CD4-positive, CD25-positive, alpha-beta regulatory T cell (primary cell): ENCODE measurements around the gene SERPINB11. TPM values are rescaled to one million over a fixed set of nuclear protein-coding genes. Genes with fewer than 3 reads are reported as not detected.

Experiments used
- ATAC-seq, 2 donors: fragments of 150-1000 bp; cut with Tn5 transposase; one replicate each; pipeline ENCODE4 v1.10.0; 2021; ENCODE audit warnings: low read depth in 2 of 2, moderate number of reproducible peaks in 2 of 2, moderate library complexity in 1 of 2
- DNase-seq, 3 donors: peaks; one replicate each; pipeline versions ENCODE4 v3.0.0 to v3.0.0-alpha.2; 2012 to 2022; ENCODE audit warnings: mixed read lengths in 1 of 3
- H3K27ac ChIP-seq: one replicate; pipeline ENCODE4 v1.7.0; 2013; ENCODE audit warnings: mild to moderate bottlenecking, low read length; ENCODE audit not compliant: insufficient read depth, poor library complexity, severe bottlenecking
- H3K27me3 ChIP-seq: one replicate; pipeline ENCODE4 v1.7.0; 2013; ENCODE audit warnings: low read length; ENCODE audit not compliant: control insufficient read depth, insufficient read depth
- H3K36me3 ChIP-seq: one replicate; pipeline ENCODE4 v1.7.0; 2013; ENCODE audit warnings: mild to moderate bottlenecking, low read length, moderate library complexity; ENCODE audit not compliant: control insufficient read depth, insufficient read depth
- H3K4me1 ChIP-seq: 2 replicates; pipeline ENCODE4 v1.7.0; 2013; ENCODE audit warnings: mild to moderate bottlenecking, low read length; ENCODE audit not compliant: insufficient read depth, control insufficient read depth, poor library complexity, severe bottlenecking
- H3K4me3 ChIP-seq: one replicate; pipeline ENCODE4 v1.7.0; 2013; ENCODE audit warnings: low read depth, mild to moderate bottlenecking, low read length, moderate library complexity
- H3K9me3 ChIP-seq, 2 experiments: 1 replicate in 1 of 2; 2 replicates in 1 of 2; pipeline ENCODE4 v1.7.0; 2013; ENCODE audit warnings: low read length in 2 of 2, mild to moderate bottlenecking in 1 of 2, moderate library complexity in 1 of 2; ENCODE audit not compliant: control insufficient read depth in 2 of 2
- H3K27ac Mint-ChIP-seq, 3 donors: one replicate each; pipeline ENCODE4 v1.8.0; 2020 to 2022; ENCODE audit warnings: mild to moderate bottlenecking in 3 of 3, mixed read lengths in 3 of 3, moderate library complexity in 2 of 3
- H3K27me3 Mint-ChIP-seq: one replicate; pipeline ENCODE4 v1.8.0; 2022; ENCODE audit warnings: mild to moderate bottlenecking, mixed read lengths
- H3K36me3 Mint-ChIP-seq: one replicate; pipeline ENCODE4 v1.8.0; 2020; ENCODE audit warnings: mixed read lengths
- H3K4me1 Mint-ChIP-seq, 4 donors: one replicate each; pipeline ENCODE4 v1.8.0; 2020 to 2022; ENCODE audit warnings: mixed read lengths in 4 of 4, mild to moderate bottlenecking in 1 of 4
- H3K4me3 Mint-ChIP-seq, 4 donors: one replicate each; pipeline ENCODE4 v1.8.0; 2020 to 2022; ENCODE audit warnings: mild to moderate bottlenecking in 4 of 4, mixed read lengths in 4 of 4, moderate library complexity in 3 of 4
- H3K9me3 Mint-ChIP-seq, 7 donors: one replicate each; pipeline ENCODE4 v1.8.0; 2020 to 2022; ENCODE audit warnings: mixed read lengths in 7 of 7, mild to moderate bottlenecking in 3 of 7, moderate library complexity in 2 of 7
- polyA plus RNA-seq, 4 donors: library from polyadenylated mRNA; unstranded; fragments of 300-500 nt; fragmentation: Illumina TruSeq; gene quantifications; one replicate each; pipeline ENCODE4 v1.2.3, GENCODE V29; 2021
- total RNA-seq: library from RNA; stranded (reverse); gene quantifications from one replicate; pipeline ENCODE4 v1.2.3, GENCODE V29; 2022

SERPINB11 gene
- total and polyA plus RNA-seq, 5 donors from 2014 or later: not detected

DNA sequence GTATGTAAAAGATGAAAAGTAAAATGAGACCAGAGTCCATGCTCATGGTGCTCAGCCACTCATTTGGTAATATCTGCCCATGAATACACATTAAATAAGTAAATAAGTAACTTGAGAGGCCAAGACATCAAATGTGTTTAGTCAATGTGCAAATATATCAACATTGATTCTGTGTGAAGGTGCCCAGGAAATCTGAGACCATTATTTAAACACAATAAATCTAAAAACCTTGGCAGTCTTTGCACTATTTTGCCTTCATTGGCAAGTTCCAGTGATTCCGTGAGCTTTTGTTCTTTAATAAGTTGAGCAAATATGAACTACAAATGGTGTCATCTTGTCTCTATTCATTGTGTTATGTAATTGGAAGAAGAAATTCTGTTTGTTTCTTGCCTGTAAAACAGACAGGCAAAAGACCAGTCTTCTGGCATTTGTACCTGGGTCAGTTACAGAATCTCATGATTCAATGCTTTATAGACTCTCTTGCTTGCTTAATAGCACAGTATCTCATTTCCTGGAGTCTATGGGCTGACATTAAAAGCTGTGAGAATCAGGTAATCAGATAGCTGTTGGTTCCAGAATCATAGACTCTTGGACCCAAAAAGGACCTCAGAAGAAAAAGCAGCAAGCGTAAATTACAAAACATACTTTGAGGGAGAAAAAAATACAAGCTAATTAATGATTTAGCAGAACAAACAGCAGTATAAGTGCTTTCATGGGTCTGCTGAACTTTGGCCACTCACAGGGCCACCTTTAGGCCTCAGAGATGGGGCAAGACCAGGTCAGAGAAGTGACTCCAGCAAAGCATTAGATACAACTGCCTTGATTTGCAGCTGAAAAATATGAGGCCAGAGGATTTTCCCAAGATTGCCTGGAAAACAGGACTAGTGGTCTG, 21.1 kb upstream of the SERPINB11 start:
- DNase-seq: no peak

DNA sequence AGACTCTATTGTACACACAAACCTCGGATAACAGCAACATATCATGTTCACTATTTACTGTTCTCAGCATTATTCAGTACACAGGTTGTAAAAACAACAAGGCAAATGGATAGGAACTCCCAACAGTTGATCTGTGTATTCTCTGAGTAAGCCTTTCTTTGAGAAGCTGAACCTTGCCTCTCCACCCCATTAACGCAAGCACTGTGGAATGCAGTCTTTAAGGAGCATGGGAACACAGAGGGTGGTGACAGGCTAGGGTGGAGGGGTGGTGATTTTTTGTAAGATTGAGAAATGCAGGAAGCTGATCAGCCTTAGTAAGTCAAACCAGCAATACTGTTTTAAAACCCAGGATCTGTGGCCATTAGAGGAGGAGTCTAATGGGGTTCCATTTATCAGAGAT, 19.6 kb upstream of the SERPINB11 start:
- H3K27ac ChIP-seq: no peak overlapping the region
- Mint-ChIP-seq H3K27ac (no peak overlapping the region), H3K27me3 (no peaks in the 10 kb centered on the region), H3K4me1 (no peaks in the 10 kb centered on the region), H3K4me3 (no peak overlapping the region), H3K9me3 (peaks cover 0 to 10% (median 4%) of the 10 kb centered on the region in 7 donors), H3K36me3 (no peaks in the 10 kb centered on the region)
- DNase-seq (no peak), ATAC-seq (no peak)
- H3K9me3 ChIP-seq: no peaks in the 10 kb centered on the region
- no peaks in the 10 kb centered on the region for H3K4me1 ChIP-seq
- no peaks in the 10 kb centered on the region for H3K27me3 ChIP-seq
- H3K4me3 ChIP-seq: no peak overlapping the region
- no peaks in the 10 kb centered on the region for H3K36me3 ChIP-seq

More for the DNA sequence above, 21.1 kb upstream of the SERPINB11 start:
- no peaks in the 10 kb centered on the region for H3K36me3 ChIP-seq
- H3K9me3 Mint-ChIP-seq: peaks cover 0 to 7% (median 3%) of the 10 kb centered on the region in 7 donors
- H3K27me3 Mint-ChIP-seq: no peaks in the 10 kb centered on the region
- no peak for ATAC-seq
- no peak overlapping the region for H3K27ac Mint-ChIP-seq
- no peak overlapping the region for H3K4me3 ChIP-seq
- H3K36me3 Mint-ChIP-seq: no peaks in the 10 kb centered on the region
- no peak overlapping the region for H3K4me3 Mint-ChIP-seq
- no peaks in the 10 kb centered on the region for H3K9me3 ChIP-seq
- H3K27me3 ChIP-seq: no peaks in the 10 kb centered on the region
- H3K4me1 ChIP-seq: no peaks in the 10 kb centered on the region
- no peak overlapping the region for H3K27ac ChIP-seq
- no peaks in the 10 kb centered on the region for H3K4me1 Mint-ChIP-seq

DNA sequence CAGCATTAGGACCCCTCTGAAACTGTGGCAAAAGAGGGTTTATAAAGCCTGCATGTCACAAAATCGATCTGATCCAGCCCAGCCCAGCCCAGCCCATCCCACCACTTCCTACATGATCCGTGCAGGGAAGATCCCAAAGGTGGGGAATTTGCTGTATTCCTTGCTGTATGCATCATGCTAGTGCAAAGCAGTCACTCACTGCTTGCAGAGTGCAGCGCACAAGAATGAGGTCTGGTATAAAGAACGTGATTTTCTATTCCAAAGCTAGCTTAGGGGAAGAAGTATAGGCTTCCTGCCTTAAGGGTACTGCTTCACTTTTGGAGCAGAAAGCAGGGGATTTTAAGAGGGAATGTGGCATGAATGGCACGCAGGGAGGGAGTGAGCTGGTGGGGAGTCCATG, 18.9 kb upstream of the SERPINB11 start:
- H3K27me3 ChIP-seq: no peaks in the 10 kb centered on the region
- no peak for DNase-seq
- no peak for ATAC-seq
- H3K9me3 ChIP-seq: no peaks in the 10 kb centered on the region
- H3K4me1 Mint-ChIP-seq: no peaks in the 10 kb centered on the region
- no peak overlapping the region for H3K4me3 Mint-ChIP-seq
- no peaks in the 10 kb centered on the region for H3K36me3 ChIP-seq
- no peaks in the 10 kb centered on the region for H3K36me3 Mint-ChIP-seq
- peaks cover 0 to 10% (median 4%) of the 10 kb centered on the region in 7 donors for H3K9me3 Mint-ChIP-seq
- H3K27me3 Mint-ChIP-seq: no peaks in the 10 kb centered on the region
- H3K4me1 ChIP-seq: no peaks in the 10 kb centered on the region
- no peak overlapping the region for H3K27ac Mint-ChIP-seq
- H3K27ac ChIP-seq: no peak overlapping the region
- H3K4me3 ChIP-seq: no peak overlapping the region

DNA sequence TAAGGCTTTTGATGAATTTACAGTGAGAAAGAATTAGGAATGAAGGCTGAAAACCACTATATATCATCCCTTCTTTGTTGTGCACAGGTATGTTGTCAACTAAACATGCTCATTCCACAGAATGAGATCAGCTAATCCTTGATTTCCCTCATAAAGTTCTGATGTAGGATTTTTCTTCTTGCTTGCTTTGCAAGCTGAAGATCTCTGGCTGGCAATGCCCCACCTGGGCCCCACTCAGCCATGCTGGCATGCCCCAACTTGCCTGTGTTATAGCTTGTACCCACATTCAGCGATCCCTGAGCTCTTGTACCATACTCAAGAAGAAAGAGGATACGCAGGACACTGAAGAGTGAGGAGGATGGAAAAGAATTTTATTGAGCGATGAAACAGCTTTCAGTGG, 18.0 kb upstream of the SERPINB11 start:
- H3K36me3 ChIP-seq: no peaks in the 10 kb centered on the region
- no peaks in the 10 kb centered on the region for H3K27me3 ChIP-seq
- Mint-ChIP-seq H3K36me3 (no peaks in the 10 kb centered on the region), H3K27me3 (no peaks in the 10 kb centered on the region), H3K9me3 (peaks cover 0 to 10% (median 4%) of the 10 kb centered on the region in 7 donors), H3K4me1 (no peaks in the 10 kb centered on the region), H3K27ac (no peak overlapping the region), H3K4me3 (no peak overlapping the region)
- ATAC-seq (no peak), DNase-seq (no peak)
- H3K4me1 ChIP-seq: no peaks in the 10 kb centered on the region
- no peaks in the 10 kb centered on the region for H3K9me3 ChIP-seq
- H3K27ac ChIP-seq: no peak overlapping the region
- no peak overlapping the region for H3K4me3 ChIP-seq

DNA sequence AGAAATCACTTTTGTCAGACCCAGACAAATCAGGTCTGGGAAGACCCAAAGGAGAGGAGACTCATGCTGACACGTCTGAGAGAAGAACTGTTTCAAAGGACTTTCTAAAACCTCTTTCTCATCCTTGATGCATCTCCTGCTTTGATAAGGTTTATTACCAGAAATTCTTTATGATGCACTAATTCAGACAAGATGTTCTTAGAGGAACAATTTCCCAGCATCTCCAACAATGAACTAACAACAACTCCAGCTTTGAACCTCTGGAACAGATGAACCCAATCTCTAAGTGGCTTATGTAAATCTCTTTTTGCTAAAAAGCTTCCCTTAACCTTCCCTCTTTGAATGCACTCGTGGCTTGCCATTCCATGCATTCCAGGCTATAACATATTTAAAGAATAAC, 15.9 kb upstream of the SERPINB11 start:
- Mint-ChIP-seq H3K4me3 (no peak overlapping the region), H3K4me1 (no peaks in the 10 kb centered on the region), H3K9me3 (peaks cover 0 to 12% (median 7%) of the 10 kb centered on the region in 7 donors), H3K27ac (no peak overlapping the region), H3K27me3 (peaks cover 4% of the 10 kb centered on the region), H3K36me3 (no peaks in the 10 kb centered on the region)
- Histone ChIP-seq H3K9me3 (peaks cover 0 to 1% of the 10 kb centered on the region in 2 experiments), H3K36me3 (no peaks in the 10 kb centered on the region), H3K4me1 (no peaks in the 10 kb centered on the region), H3K27me3 (no peaks in the 10 kb centered on the region), H3K4me3 (no peak overlapping the region), H3K27ac (no peak overlapping the region)
- DNase-seq (no peak), ATAC-seq (no peak)

DNA sequence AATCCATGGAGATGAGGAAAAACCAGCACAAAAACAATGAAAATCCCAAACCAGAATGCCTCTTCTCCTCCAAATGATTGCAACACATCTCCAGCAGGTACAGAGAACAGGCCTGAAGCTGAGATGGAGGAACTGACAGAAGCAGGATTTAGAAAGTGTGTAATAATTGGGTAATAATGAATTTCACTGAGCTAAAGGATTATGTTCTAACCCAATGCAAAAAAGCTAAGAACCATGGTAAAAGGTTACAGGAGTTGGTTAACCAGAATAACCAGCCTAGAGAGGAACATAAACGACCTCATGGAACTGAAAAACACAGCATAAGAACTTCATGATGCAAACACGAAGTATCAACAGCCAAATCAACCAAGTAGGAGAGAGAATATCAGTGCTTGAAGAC, 13.7 kb upstream of the SERPINB11 start:
- Histone ChIP-seq H3K36me3 (no peaks in the 10 kb centered on the region), H3K4me1 (no peaks in the 10 kb centered on the region), H3K27me3 (no peaks in the 10 kb centered on the region), H3K27ac (no peak overlapping the region), H3K4me3 (no peak overlapping the region), H3K9me3 (peaks cover 0 to 1% of the 10 kb centered on the region in 2 experiments)
- ATAC-seq (no peak), DNase-seq (no peak)
- Mint-ChIP-seq H3K27ac (no peak overlapping the region), H3K9me3 (peaks cover 0 to 15% (median 4%) of the 10 kb centered on the region in 7 donors), H3K4me3 (no peak overlapping the region), H3K4me1 (no peaks in the 10 kb centered on the region), H3K36me3 (no peaks in the 10 kb centered on the region), H3K27me3 (peaks cover 4% of the 10 kb centered on the region)

DNA sequence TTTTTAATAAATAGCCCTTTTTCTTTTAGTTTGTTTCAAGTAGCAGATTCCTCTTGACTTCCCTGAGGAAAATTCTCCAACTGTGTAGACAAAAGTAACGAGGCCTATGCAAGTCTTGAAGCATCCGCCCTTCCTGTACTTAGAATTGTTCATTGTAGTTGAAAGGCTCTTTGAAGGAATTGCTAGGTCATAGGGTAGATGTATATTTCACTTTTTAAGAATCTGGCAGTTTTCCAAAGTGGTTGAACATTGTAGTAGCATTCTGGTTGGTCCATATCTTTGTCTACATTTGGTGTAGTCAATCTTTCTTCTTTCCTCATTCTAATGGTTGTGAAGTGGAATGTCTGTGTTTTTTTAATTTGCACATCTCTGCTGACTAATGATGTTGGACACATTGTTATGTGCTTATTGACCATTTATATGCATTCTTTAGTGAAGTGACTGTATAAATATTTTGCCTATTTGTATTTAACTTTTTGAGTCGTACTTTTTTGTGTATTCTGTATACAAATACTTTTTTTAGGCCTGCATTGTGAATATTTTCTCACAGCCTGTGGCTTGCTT, 5.6 kb upstream of the SERPINB11 start:
- Mint-ChIP-seq H3K36me3 (no peaks in the 10 kb centered on the region), H3K27me3 (no peaks in the 10 kb centered on the region), H3K27ac (no peak overlapping the region), H3K9me3 (peaks cover 0 to 8% (median 4%) of the 10 kb centered on the region in 7 donors), H3K4me3 (no peak overlapping the region), H3K4me1 (no peaks in the 10 kb centered on the region)
- Histone ChIP-seq H3K4me1 (no peaks in the 10 kb centered on the region), H3K9me3 (no peaks in the 10 kb centered on the region), H3K27ac (no peak overlapping the region), H3K27me3 (no peaks in the 10 kb centered on the region), H3K36me3 (no peaks in the 10 kb centered on the region), H3K4me3 (no peak overlapping the region)
- DNase-seq (no peak), ATAC-seq (no peak)

DNA sequence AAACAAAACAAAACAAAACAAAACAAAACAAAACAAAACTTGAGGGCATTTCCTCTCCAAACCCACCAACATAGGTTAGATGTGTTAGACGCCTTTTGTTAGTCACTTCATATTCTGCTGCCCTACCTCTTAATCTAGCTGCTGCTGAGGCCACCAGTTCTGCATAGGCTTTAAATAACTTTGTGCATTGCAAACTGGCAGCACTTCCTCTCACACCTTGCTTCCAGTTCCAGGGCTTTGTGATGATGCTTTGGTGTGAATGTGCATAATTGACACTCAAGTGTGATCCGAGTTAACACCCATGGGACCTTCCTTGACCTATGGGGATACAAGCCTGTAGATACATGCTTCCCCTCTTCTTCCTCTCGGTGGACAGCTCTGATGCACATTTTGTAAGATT, 2.3 kb upstream of the SERPINB11 start:
- Mint-ChIP-seq H3K4me3 (no peak overlapping the region), H3K27ac (no peak overlapping the region), H3K36me3 (no peaks in the 10 kb centered on the region), H3K4me1 (no peaks in the 10 kb centered on the region), H3K27me3 (no peaks in the 10 kb centered on the region), H3K9me3 (peaks cover 0 to 4% (median 2%) of the 10 kb centered on the region in 7 donors)
- ATAC-seq: no peak
- no peak overlapping the region for H3K4me3 ChIP-seq
- H3K27ac ChIP-seq: no peak overlapping the region
- H3K27me3 ChIP-seq: no peaks in the 10 kb centered on the region
- H3K36me3 ChIP-seq: no peaks in the 10 kb centered on the region
- H3K4me1 ChIP-seq: no peaks in the 10 kb centered on the region
- no peak for DNase-seq
- H3K9me3 ChIP-seq: no peaks in the 10 kb centered on the region
